Measurements from ENCODE around the gene ZNF692. TPM values are rescaled to one million over a fixed set of nuclear protein-coding genes. Genes with fewer than 3 reads are reported as not detected.

Gene ZNF692
- total RNA-seq, 4 donors from 2014 or later: 8.0 to 38.0 (median 13.9) TPM

DNA sequence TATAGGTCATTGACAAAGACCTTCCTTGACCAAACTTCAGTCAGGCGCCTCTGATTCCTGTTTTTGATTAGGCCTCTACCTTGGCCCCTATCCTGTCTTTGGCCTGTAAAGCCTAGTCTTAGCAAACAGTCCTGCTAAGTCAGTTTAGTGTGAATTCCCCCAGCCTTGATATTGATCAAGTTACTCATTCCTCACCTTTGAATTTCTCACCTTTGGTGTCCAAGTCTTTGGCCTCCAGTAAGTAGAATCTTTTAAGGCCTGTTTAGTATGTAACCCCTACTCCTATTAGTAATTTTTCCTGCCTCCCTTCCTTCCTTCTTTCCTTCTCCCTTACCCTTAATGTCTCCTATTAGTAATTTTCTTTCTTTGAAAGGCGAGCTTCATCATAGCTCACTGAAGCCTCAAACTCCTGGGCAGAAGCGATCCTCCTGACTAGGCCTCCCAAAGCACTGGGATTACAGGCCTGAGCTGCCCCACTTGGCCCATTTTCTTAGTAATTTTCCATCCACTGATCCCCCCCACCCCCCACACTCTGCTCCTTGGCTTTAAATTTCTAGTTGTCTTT lies 13.0 kb upstream of the ZNF692 start:
- Histone ChIP-seq H3K27me3 (no peaks in the 10 kb centered on the region), H3K9me3 (no peaks in the 10 kb centered on the region), H3K27ac (peak overlapping the region in 2 of 4 donors; percentile 94 to 98), H3K4me1 (no peaks in the 10 kb centered on the region), H3K4me3 (peak overlapping the region in 1 of 4 donors; percentile 72), H3K36me3 (no peaks in the 10 kb centered on the region)
- no peak for TF ChIP-seq POLR2A (IDR thresholded peaks at IDR 0.05)
- TF ChIP-seq, protein P1, sequence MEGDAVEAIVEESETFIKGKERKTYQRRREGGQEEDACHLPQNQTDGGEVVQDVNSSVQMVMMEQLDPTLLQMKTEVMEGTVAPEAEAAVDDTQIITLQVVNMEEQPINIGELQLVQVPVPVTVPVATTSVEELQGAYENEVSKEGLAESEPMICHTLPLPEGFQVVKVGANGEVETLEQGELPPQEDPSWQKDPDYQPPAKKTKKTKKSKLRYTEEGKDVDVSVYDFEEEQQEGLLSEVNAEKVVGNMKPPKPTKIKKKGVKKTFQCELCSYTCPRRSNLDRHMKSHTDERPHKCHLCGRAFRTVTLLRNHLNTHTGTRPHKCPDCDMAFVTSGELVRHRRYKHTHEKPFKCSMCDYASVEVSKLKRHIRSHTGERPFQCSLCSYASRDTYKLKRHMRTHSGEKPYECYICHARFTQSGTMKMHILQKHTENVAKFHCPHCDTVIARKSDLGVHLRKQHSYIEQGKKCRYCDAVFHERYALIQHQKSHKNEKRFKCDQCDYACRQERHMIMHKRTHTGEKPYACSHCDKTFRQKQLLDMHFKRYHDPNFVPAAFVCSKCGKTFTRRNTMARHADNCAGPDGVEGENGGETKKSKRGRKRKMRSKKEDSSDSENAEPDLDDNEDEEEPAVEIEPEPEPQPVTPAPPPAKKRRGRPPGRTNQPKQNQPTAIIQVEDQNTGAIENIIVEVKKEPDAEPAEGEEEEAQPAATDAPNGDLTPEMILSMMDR (IDR thresholded peaks at IDR 0.05 in 4 of 5, conservative IDR thresholded peaks at IDR 0.05 in 1 of 5): no peak
- DNase-seq (no peak), ATAC-seq (no peak)
- intact Hi-C loops (cut with DNase I; ENCODE audit: low total_unique reads): loop anchor here (2.0 kb wide), 1 partner anchor 35 kb away; no protein-coding TSS in a partner anchor
- in situ Hi-C loops (cut with MboI; ENCODE audit: low sequenced_read_pairs in 4 of 4): no loop called here

- intact Hi-C loops (cut with DNase I; ENCODE audit: low total_unique reads): no loop called here
- ATAC-seq: peak; percentile 18 to 29
- in situ Hi-C loops (cut with MboI; ENCODE audit: low sequenced_read_pairs in 4 of 4): no loop called here
Measured at GRCh38 chr1:248862998-248863881, 4.4 kb upstream of the ZNF692 start.

GRCh38 chr1:248862695-248862997 lies 3.8 kb upstream of the ZNF692 start:
- Histone ChIP-seq H3K36me3 (no peaks in the 10 kb centered on the region), H3K4me3 (peak overlapping the region; percentile 57 to 77 (median 63)), H3K27ac (peak overlapping the region; percentile 39 to 69 (median 53)), H3K27me3 (no peaks in the 10 kb centered on the region), H3K4me1 (peaks cover 17 to 36% of the 10 kb centered on the region in 2 donors), H3K9me3 (no peaks in the 10 kb centered on the region)
- TF ChIP-seq, protein P1 (IDR thresholded peaks at IDR 0.05 in 4 of 5, conservative IDR thresholded peaks at IDR 0.05 in 1 of 5): no peak
- TF ChIP-seq POLR2A (IDR thresholded peaks at IDR 0.05): no peak
- in situ Hi-C loops (cut with MboI; ENCODE audit: low sequenced_read_pairs in 4 of 4): no loop called here
- ATAC-seq (no peak), DNase-seq (no peak)
- intact Hi-C loops (cut with DNase I; ENCODE audit: low total_unique reads): no loop called here

More at GRCh38 chr1:248862998-248863881, 4.4 kb upstream of the ZNF692 start:
- H3K4me1 ChIP-seq: peaks cover 14 to 30% of the 10 kb centered on the region in 2 donors
- peak overlapping the region; percentile 39 to 69 (median 53) for H3K27ac ChIP-seq
- H3K9me3 ChIP-seq: no peaks in the 10 kb centered on the region
- peak overlapping the region; percentile 57 to 77 (median 63) for H3K4me3 ChIP-seq
- TF ChIP-seq, protein P1 (IDR thresholded peaks at IDR 0.05 in 4 of 5, conservative IDR thresholded peaks at IDR 0.05 in 1 of 5): no peak
- TF ChIP-seq POLR2A (IDR thresholded peaks at IDR 0.05): no peak
- DNase-seq: peak; percentile 55 to 78
- no peaks in the 10 kb centered on the region for H3K36me3 ChIP-seq
- no peaks in the 10 kb centered on the region for H3K27me3 ChIP-seq

- no peaks in the 10 kb centered on the region for H3K36me3 ChIP-seq
- H3K27me3 ChIP-seq: no peaks in the 10 kb centered on the region
- TF ChIP-seq, protein P1 (IDR thresholded peaks at IDR 0.05 in 4 of 5, conservative IDR thresholded peaks at IDR 0.05 in 1 of 5): no peak
- TF ChIP-seq POLR2A (IDR thresholded peaks at IDR 0.05): no peak
- H3K9me3 ChIP-seq: no peaks in the 10 kb centered on the region
- in situ Hi-C loops (cut with MboI; ENCODE audit: low sequenced_read_pairs in 4 of 4): no loop called here
- intact Hi-C loops (cut with DNase I; ENCODE audit: low total_unique reads): no loop called here
- no peak for ATAC-seq
- peaks cover 19 to 39% of the 10 kb centered on the region in 2 donors for H3K4me1 ChIP-seq
- DNase-seq: no peak
- no peak overlapping the region for H3K4me3 ChIP-seq
- H3K27ac ChIP-seq: no peak overlapping the region
Measured at GRCh38 chr1:248861616-248862015, 2.7 kb upstream of the ZNF692 start.

Measured in gastrocnemius medialis (tissue), 4 donors.